ENCODE measurements around the gene IMPDH2. TPM values are rescaled to one million over a fixed set of nuclear protein-coding genes. Genes with fewer than 3 reads are reported as not detected.

Gene IMPDH2
- total RNA-seq, 1 experiment from 2014 or later = 599 TPM

DNA sequence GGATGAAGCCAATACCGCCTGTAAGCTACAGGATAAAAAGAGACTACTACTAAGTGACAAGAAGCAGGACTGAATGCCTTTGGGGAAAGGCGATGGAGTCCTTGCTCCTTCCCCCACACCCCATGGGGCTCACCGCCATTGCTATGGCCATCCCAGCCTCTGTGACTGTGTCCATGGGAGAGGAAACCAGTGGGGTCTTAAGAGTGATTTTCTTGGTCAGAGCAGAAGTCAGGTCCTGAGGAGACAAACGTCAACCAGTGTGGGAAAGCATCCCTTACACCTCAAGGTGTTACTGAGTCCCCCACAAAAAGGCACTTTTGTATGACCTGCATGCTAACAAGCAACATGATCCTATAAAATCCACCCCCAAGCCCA is 913 bp downstream of the IMPDH2 start:
- Histone ChIP-seq H3K4me1 (ENCODE audit: control insufficient read depth in 1 of 2, insufficient read depth in 2 of 2, low read length in 2 of 2) (peaks cover 5 to 44% of the 10 kb centered on the region in 2 experiments; a peak in 3 of 4 replicates), H3K36me3 (ENCODE audit: control insufficient read depth in 1 of 2, insufficient read depth in 2 of 2, low read length in 2 of 2) (peaks cover 33 to 73% of the 10 kb centered on the region in 2 experiments), H3K9me2 (ENCODE audit: insufficient read depth) (no peaks in the 10 kb centered on the region), H3K4me3 (replicated peaks in 1 of 2; ENCODE audit: low read depth in 1 of 2, low read length in 2 of 2) (peak overlapping the region; percentile 97), H2AFZ (ENCODE audit: low read depth, low read length, poor library complexity, severe bottlenecking) (no peak overlapping the region), H3K27me3 (ENCODE audit: insufficient read depth, low read length) (no peaks in the 10 kb centered on the region), H3K79me2 (ENCODE audit: insufficient read depth, low read length) (peaks cover 59% of the 10 kb centered on the region), H3K9ac (ENCODE audit: low read length) (peak overlapping the region; percentile 99), H4K20me1 (ENCODE audit: insufficient read depth) (peaks cover 4% of the 10 kb centered on the region; the same call in 1 of the 2 replicates), H3K27ac (ENCODE audit: low read depth, low read length) (peak overlapping the region; percentile 68), H3K4me2 (ENCODE audit: low read length) (peak overlapping the region; percentile 93), H3K9me3 (ENCODE audit: control insufficient read depth in 1 of 2, insufficient read depth in 1 of 2, low read depth in 1 of 2, low read length in 2 of 2) (no peaks in the 10 kb centered on the region)
- ChIA-PET CTCF (no interaction called here), POLR2A (interaction anchor here (0.6 to 1.8 kb wide), 4 partner anchors 9 to 25 kb away, joined by 3 to 41 read pairs (median 16); partner anchors contain the start of genes DALRD3 and WDR6), RAD21 (ENCODE audit: low non-redundant PET in 1 of 2, low total read pairs in 2 of 2, uncharacterized antibody in 2 of 2, unreplicated experiment in 2 of 2) (no interaction called here)
- ATAC-seq = no peak
- TF ChIP-seq, protein P1, sequence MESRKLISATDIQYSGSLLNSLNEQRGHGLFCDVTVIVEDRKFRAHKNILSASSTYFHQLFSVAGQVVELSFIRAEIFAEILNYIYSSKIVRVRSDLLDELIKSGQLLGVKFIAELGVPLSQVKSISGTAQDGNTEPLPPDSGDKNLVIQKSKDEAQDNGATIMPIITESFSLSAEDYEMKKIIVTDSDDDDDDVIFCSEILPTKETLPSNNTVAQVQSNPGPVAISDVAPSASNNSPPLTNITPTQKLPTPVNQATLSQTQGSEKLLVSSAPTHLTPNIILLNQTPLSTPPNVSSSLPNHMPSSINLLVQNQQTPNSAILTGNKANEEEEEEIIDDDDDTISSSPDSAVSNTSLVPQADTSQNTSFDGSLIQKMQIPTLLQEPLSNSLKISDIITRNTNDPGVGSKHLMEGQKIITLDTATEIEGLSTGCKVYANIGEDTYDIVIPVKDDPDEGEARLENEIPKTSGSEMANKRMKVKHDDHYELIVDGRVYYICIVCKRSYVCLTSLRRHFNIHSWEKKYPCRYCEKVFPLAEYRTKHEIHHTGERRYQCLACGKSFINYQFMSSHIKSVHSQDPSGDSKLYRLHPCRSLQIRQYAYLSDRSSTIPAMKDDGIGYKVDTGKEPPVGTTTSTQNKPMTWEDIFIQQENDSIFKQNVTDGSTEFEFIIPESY (IDR thresholded peaks at IDR 0.05; ENCODE audit: extremely low read depth, insufficient replicate concordance, low read length) = no peak
- TF ChIP-seq YY1 (IDR thresholded peaks at IDR 0.05; ENCODE audit: extremely low read depth, insufficient replicate concordance, low read depth, low read length) (no peak), EGR1 (IDR thresholded peaks at IDR 0.05; ENCODE audit: low read depth) (no peak), POLR2A (IDR thresholded peaks at IDR 0.05; ENCODE audit: borderline replicate concordance, extremely low read depth, insufficient read depth, insufficient read length) (peak; percentile 30), SRF (IDR thresholded peaks at IDR 0.05; ENCODE audit: low read depth) (no peak), ZFX (IDR thresholded peaks at IDR 0.05) (no peak)
- TF ChIP-seq, protein P2, sequence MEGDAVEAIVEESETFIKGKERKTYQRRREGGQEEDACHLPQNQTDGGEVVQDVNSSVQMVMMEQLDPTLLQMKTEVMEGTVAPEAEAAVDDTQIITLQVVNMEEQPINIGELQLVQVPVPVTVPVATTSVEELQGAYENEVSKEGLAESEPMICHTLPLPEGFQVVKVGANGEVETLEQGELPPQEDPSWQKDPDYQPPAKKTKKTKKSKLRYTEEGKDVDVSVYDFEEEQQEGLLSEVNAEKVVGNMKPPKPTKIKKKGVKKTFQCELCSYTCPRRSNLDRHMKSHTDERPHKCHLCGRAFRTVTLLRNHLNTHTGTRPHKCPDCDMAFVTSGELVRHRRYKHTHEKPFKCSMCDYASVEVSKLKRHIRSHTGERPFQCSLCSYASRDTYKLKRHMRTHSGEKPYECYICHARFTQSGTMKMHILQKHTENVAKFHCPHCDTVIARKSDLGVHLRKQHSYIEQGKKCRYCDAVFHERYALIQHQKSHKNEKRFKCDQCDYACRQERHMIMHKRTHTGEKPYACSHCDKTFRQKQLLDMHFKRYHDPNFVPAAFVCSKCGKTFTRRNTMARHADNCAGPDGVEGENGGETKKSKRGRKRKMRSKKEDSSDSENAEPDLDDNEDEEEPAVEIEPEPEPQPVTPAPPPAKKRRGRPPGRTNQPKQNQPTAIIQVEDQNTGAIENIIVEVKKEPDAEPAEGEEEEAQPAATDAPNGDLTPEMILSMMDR (IDR thresholded peaks at IDR 0.05 in 2 of 3, conservative IDR thresholded peaks at IDR 0.05 in 1 of 3; ENCODE audit: borderline replicate concordance in 1 of 3, insufficient read depth in 1 of 3, low read depth in 2 of 3, low read length in 2 of 3) = no peak
- TF ChIP-seq, protein P3, sequence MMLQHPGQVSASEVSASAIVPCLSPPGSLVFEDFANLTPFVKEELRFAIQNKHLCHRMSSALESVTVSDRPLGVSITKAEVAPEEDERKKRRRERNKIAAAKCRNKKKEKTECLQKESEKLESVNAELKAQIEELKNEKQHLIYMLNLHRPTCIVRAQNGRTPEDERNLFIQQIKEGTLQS (IDR thresholded peaks at IDR 0.05) = no peak
- BruUV-seq (replicated peaks) = no TSS peak
- DNase-seq (ENCODE audit: low read depth, low spot score) = no peak
- intact Hi-C loops (cut with micrococcal nuclease) = loop anchor here (2.0 kb wide), 1 partner anchor 67 kb away; the partner anchor contains the start of gene QRICH1

All from HCT116 (cell line).